ENCODE results near the gene NSD2. TPM values are rescaled to one million over a fixed set of nuclear protein-coding genes. Genes with fewer than 3 reads are reported as not detected.

NSD2 gene
- total RNA-seq, 1 donor from 2014 or later = 43.4 TPM

DNA sequence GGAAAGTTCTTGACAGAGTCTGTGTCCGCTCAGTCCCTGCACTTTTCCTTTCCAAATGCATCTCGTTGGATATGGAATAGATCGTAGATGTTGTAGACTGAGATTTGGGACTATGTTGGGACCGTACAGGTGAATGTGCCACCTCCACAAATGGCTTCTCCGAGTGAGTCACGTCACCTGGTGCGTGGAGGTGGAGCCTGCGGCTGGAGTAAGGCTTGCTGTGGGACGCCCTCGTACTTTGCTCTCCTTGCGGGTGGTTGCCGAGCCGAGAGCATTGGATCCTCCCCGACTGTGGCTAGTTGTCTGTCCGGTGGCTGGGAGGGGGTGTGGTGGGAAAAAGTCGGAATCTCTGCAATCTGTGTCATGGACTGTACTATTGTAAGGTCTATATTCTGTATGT, 77.0 kb downstream of the NSD2 start:
- FAIRE-seq = peak; percentile 40
- Histone ChIP-seq H3K27me3 (ENCODE audit: control insufficient read depth, insufficient read depth, low read length) (no peaks in the 10 kb centered on the region), H3K4me3 (ENCODE audit: low read depth, low read length) (no peak overlapping the region)

DNA sequence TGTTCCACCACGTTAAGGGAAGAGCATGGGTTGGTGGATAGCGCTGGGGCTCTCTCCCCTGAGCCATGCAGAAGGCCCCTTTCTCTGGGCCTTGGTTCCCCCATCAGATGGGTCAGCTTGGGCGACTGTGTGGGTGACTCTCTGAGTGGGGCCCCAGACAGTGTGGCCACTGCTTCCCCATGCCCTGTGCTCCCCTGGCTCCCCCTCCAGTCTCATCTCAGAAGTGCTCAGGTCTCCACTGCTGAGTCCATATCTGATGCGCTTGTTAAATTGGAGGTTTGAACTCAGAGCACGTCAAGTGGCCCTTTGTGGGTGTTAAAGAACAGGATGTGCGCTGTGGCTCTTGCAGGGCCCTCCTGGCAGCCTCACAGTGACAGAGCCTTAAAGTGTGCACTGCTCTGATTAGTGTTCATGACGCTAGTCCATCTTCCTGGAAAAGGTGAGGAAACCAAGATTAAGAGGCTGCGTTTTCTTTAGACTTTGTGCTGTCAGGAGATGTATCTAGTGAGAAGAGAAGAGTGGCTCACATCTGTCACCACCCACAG, 77.8 kb downstream of the NSD2 start:
- Histone ChIP-seq H3K27me3 (ENCODE audit: control insufficient read depth, insufficient read depth, low read length) (no peaks in the 10 kb centered on the region), H3K36me3 (ENCODE audit: control insufficient read depth, insufficient read depth, low read length) (peaks cover 19% of the 10 kb centered on the region), H3K4me3 (ENCODE audit: low read depth, low read length) (no peak overlapping the region)
- TF ChIP-seq, protein P1, sequence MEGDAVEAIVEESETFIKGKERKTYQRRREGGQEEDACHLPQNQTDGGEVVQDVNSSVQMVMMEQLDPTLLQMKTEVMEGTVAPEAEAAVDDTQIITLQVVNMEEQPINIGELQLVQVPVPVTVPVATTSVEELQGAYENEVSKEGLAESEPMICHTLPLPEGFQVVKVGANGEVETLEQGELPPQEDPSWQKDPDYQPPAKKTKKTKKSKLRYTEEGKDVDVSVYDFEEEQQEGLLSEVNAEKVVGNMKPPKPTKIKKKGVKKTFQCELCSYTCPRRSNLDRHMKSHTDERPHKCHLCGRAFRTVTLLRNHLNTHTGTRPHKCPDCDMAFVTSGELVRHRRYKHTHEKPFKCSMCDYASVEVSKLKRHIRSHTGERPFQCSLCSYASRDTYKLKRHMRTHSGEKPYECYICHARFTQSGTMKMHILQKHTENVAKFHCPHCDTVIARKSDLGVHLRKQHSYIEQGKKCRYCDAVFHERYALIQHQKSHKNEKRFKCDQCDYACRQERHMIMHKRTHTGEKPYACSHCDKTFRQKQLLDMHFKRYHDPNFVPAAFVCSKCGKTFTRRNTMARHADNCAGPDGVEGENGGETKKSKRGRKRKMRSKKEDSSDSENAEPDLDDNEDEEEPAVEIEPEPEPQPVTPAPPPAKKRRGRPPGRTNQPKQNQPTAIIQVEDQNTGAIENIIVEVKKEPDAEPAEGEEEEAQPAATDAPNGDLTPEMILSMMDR (IDR thresholded peaks at IDR 0.05; ENCODE audit: insufficient read depth, low read length, severe bottlenecking) = no peak
- no peak for FAIRE-seq
- DNase-seq (ENCODE audit: low read depth) = no peak

More for the DNA sequence above, 77.0 kb downstream of the NSD2 start:
- TF ChIP-seq, protein P1 (IDR thresholded peaks at IDR 0.05; ENCODE audit: insufficient read depth, low read length, severe bottlenecking) = no peak
- DNase-seq (ENCODE audit: low read depth) = no peak
- peaks cover 19% of the 10 kb centered on the region for H3K36me3 ChIP-seq (ENCODE audit: control insufficient read depth, insufficient read depth, low read length)

DNA sequence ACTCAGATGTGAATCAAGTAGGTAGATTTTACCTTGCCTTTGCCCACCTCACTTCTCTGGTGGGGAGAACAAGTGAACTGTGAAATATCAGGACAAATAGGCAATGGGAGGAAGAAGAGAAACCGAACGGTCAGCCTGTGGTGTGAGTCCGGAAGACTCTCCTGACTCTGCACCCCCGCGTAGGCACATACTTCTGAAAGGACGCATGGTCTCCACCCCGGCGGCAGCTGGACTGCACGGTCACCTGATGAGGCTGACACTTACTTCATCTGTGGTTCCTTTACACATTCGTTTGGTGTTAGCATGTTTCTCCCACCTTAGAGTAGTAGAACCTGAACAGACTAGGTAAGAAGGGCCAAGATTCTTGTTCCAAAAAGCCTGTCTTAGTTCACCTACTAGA, 79.2 kb downstream of the NSD2 start:
- Histone ChIP-seq H3K27me3 (ENCODE audit: control insufficient read depth, insufficient read depth, low read length) (no peaks in the 10 kb centered on the region), H3K4me3 (ENCODE audit: low read depth, low read length) (no peak overlapping the region), H3K36me3 (ENCODE audit: control insufficient read depth, insufficient read depth, low read length) (peaks cover 19% of the 10 kb centered on the region)
- FAIRE-seq = no peak
- DNase-seq (ENCODE audit: low read depth) = no peak
- TF ChIP-seq, protein P1 (IDR thresholded peaks at IDR 0.05; ENCODE audit: insufficient read depth, low read length, severe bottlenecking) = no peak

DNA sequence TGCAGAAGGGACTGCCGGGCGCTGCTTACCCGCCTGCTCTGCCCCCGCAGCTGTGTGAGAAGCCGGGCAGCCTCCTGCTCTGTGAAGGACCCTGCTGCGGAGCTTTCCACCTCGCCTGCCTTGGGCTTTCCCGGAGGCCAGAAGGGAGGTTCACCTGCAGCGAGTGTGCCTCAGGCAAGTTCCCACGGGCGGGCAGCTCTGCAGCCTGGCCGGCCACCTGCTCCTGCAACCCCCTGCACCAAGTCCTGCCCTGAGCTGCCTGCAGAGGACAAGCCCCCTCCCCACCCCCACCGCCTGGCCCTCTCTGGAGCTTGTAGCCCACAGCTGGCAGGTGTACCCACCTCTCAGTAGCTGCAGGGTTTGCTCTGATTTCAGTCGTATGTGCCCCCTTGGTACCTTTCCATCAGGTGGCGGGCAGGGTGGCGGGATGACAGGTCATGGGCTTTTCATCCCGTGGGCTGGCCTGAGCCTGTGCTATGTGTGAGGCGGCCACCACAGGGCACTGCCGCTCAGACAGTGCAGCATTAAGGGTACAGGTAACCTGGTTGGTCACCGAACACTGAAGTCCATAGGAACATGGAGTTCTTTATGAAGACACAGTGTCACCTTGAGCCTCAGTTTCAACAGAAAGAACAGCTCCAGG, 81.0 kb downstream of the NSD2 start:
- Histone ChIP-seq H3K27me3 (ENCODE audit: control insufficient read depth, insufficient read depth, low read length) (no peaks in the 10 kb centered on the region), H3K36me3 (ENCODE audit: control insufficient read depth, insufficient read depth, low read length) (peaks cover 23% of the 10 kb centered on the region), H3K4me3 (ENCODE audit: low read depth, low read length) (no peak overlapping the region)
- DNase-seq (ENCODE audit: low read depth) (no peak), FAIRE-seq (no peak)
- TF ChIP-seq, protein P1 (IDR thresholded peaks at IDR 0.05; ENCODE audit: insufficient read depth, low read length, severe bottlenecking) = no peak

DNA sequence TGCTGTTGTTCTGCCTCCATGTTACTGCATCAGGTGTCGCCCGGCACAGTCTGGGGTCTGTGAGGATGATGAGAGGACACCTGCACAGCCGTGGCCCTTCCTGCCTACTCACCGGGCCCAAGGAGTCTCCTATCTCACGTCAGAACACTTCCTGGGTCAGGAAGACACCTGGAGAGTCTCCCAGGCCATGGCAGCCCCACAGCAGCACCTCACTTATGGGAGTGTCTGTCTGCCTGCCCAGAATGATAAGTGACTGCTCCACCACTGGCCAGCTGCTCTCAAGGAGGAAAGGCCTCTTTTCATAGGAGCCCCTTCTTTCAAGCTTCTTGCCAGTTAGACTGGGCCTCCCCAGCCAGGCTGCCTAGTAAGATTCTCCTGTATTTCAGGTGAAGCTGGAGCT, 81.5 kb downstream of the NSD2 start:
- FAIRE-seq = no peak
- Histone ChIP-seq H3K27me3 (ENCODE audit: control insufficient read depth, insufficient read depth, low read length) (no peaks in the 10 kb centered on the region), H3K4me3 (ENCODE audit: low read depth, low read length) (no peak overlapping the region), H3K36me3 (ENCODE audit: control insufficient read depth, insufficient read depth, low read length) (peaks cover 23% of the 10 kb centered on the region)
- DNase-seq (ENCODE audit: low read depth) = no peak
- TF ChIP-seq, protein P1 (IDR thresholded peaks at IDR 0.05; ENCODE audit: insufficient read depth, low read length, severe bottlenecking) = no peak

DNA sequence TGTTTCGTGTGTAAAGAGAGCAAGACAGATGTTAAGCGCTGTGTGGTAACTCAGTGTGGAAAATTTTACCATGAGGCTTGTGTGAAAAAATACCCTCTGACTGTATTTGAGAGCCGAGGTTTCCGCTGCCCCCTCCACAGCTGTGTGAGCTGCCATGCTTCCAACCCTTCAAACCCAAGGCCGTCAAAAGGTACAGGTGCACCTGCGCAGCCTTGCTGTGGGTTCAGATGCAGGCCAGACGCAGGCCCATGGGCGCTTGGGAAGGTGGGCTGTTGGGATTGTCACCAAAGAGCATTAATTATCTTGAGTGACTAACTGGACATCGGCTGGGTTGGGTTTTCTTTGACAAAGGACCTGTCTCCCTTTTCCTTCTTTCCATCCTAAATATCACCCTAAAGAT, 82.1 kb downstream of the NSD2 start:
- no peak for DNase-seq (ENCODE audit: low read depth)
- Histone ChIP-seq H3K36me3 (ENCODE audit: control insufficient read depth, insufficient read depth, low read length) (peaks cover 27% of the 10 kb centered on the region), H3K4me3 (ENCODE audit: low read depth, low read length) (no peak overlapping the region), H3K27me3 (ENCODE audit: control insufficient read depth, insufficient read depth, low read length) (no peaks in the 10 kb centered on the region)
- TF ChIP-seq, protein P1 (IDR thresholded peaks at IDR 0.05; ENCODE audit: insufficient read depth, low read length, severe bottlenecking) = no peak
- FAIRE-seq = no peak

Measured in bronchial epithelial cell (primary cell).